WTC11 (cell line): ENCODE data around the gene STK32B. TPM values are rescaled to one million over a fixed set of nuclear protein-coding genes. Genes with fewer than 3 reads are reported as not detected.

Source experiments
- ATAC-seq: fragments of 200-7000 bp; cut with Tn5 transposase; 2 replicates; pipeline ENCODE4 v1.10.0; 2021; ENCODE audit warnings: mild to moderate bottlenecking, moderate library complexity
- CTCF ChIA-PET: fragments of 300-600 bp; sonication (Branson Sonifier 250); formaldehyde crosslinking; loops from one replicate; lab custom pipeline; 2021; ENCODE audit warnings: antibody characterized with exemption; lab: Charles Lee
- POLR2A ChIA-PET: fragments of 350-600 bp; sonication (Branson Sonifier 250); formaldehyde crosslinking; loops from one replicate; lab custom pipeline; 2021; ENCODE audit warnings: antibody characterized with exemption; lab: Charles Lee
- DNase-seq: peaks from one replicate; pipeline ENCODE4 v3.0.0; 2021; ENCODE audit warnings: low spot score
- H3K27ac Mint-ChIP-seq: 2 replicates; pipeline ENCODE4 v1.8.0; 2021; ENCODE audit warnings: mixed read lengths
- H3K27me3 Mint-ChIP-seq: 2 replicates; pipeline ENCODE4 v1.8.0; 2021; ENCODE audit warnings: low read depth, mild to moderate bottlenecking, moderate library complexity, mixed read lengths
- H3K36me3 Mint-ChIP-seq: 2 replicates; pipeline ENCODE4 v1.8.0; 2021; ENCODE audit warnings: mixed read lengths
- H3K4me1 Mint-ChIP-seq: 2 replicates; pipeline ENCODE4 v1.8.0; 2022; ENCODE audit warnings: mixed read lengths
- H3K4me3 Mint-ChIP-seq: 2 replicates; pipeline ENCODE4 v1.8.0; 2021; ENCODE audit warnings: mild to moderate bottlenecking, moderate library complexity, mixed read lengths
- H3K9me3 Mint-ChIP-seq: 2 replicates; pipeline ENCODE4 v1.8.0; 2021; ENCODE audit warnings: mixed read lengths
- CREM ChIP-seq: sonication (generic); formaldehyde crosslinking; IDR thresholded peaks from 2 replicates; pipeline ENCODE4 v1.8.1; 2022; ENCODE audit warnings: mild to moderate bottlenecking, missing genetic modification reagents, moderate library complexity
- E2F5 ChIP-seq: sonication (generic); formaldehyde crosslinking; IDR thresholded peaks from 2 replicates; pipeline ENCODE4 v1.8.1; 2022; ENCODE audit warnings: mild to moderate bottlenecking, moderate library complexity, missing genetic modification reagents
- MXD4 ChIP-seq: fragments of 250-450 bp; sonication (Bioruptor Pico); IDR thresholded peaks from 2 replicates; pipeline ENCODE4 v1.8.0; 2021; ENCODE audit warnings: mild to moderate bottlenecking, moderate library complexity, borderline replicate concordance
- NR2C2 ChIP-seq: sonication (generic); formaldehyde crosslinking; IDR thresholded peaks from 2 replicates; pipeline ENCODE4 v1.8.0; 2022; ENCODE audit warnings: mild to moderate bottlenecking, missing genetic modification reagents
- PRRX2 ChIP-seq: fragments of 250-450 bp; sonication (Bioruptor Pico); IDR thresholded peaks from 2 replicates; pipeline ENCODE4 v1.8.0; 2021; ENCODE audit warnings: mild to moderate bottlenecking
- TEAD1 ChIP-seq: sonication (generic); formaldehyde crosslinking; IDR thresholded peaks from 2 replicates; pipeline ENCODE4 v1.8.0; 2022; ENCODE audit warnings: mild to moderate bottlenecking, missing genetic modification reagents
- total RNA-seq: library from RNA; stranded (reverse); gene quantifications from 3 replicates; pipeline ENCODE4 v1.2.3, GENCODE V29; 2021
- TF ChIP-seq, protein P1 (sequence below): sonication (generic); formaldehyde crosslinking; IDR thresholded peaks from 2 replicates; pipeline ENCODE4 v1.8.0; 2023; ENCODE audit warnings: mild to moderate bottlenecking, missing genetic modification reagents
- TF ChIP-seq, protein P2 (sequence below): sonication (generic); formaldehyde crosslinking; IDR thresholded peaks from 2 replicates; pipeline ENCODE4 v1.8.0; 2022; ENCODE audit warnings: mild to moderate bottlenecking, missing genetic modification reagents
- TF ChIP-seq, protein P3 (sequence below): fragments of 200-600 bp; IDR thresholded peaks from 2 replicates; pipeline ENCODE4 v1.8.0; 2022; ENCODE audit warnings: antibody characterized with exemption
- TF ChIP-seq, protein P4 (sequence below): sonication (generic); formaldehyde crosslinking; IDR thresholded peaks from 2 replicates; pipeline ENCODE4 v1.8.1; 2022; ENCODE audit warnings: low read depth, mild to moderate bottlenecking, moderate library complexity, missing genetic modification reagents, borderline replicate concordance

STK32B gene
- total RNA-seq, 1 experiment from 2014 or later, result 1.9 TPM

DNA sequence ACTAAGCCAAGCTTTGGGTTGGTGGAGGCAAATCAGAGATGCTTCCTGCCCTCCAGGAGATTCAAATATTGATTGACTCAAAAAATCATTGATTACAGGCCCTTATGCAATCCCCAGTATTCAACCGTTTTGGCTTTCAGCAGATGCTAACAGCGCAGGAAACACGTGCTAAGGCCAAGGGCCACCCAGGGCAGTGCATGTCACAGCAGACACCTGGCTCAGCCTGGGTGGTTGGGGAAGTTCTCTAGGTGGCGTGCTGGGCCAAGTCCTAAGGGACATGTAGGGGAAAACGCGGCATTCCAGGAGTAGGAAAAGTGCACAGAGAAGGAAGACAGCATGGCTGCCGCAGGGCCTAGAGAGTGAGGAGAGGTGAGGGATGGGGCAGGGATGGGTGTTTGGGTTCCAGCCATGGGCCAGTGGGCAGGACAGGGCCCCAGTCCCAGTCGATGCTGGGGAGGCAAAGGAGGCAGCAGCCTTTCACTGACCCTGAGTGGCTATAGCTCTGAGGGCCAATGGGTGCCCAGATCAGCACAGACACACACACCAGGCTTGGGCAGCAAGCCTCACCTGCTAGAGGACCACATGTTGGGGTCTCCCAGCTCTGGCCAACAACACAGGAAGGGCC is 418.0 kb downstream of the STK32B start (continued):
- TF ChIP-seq, protein P1, sequence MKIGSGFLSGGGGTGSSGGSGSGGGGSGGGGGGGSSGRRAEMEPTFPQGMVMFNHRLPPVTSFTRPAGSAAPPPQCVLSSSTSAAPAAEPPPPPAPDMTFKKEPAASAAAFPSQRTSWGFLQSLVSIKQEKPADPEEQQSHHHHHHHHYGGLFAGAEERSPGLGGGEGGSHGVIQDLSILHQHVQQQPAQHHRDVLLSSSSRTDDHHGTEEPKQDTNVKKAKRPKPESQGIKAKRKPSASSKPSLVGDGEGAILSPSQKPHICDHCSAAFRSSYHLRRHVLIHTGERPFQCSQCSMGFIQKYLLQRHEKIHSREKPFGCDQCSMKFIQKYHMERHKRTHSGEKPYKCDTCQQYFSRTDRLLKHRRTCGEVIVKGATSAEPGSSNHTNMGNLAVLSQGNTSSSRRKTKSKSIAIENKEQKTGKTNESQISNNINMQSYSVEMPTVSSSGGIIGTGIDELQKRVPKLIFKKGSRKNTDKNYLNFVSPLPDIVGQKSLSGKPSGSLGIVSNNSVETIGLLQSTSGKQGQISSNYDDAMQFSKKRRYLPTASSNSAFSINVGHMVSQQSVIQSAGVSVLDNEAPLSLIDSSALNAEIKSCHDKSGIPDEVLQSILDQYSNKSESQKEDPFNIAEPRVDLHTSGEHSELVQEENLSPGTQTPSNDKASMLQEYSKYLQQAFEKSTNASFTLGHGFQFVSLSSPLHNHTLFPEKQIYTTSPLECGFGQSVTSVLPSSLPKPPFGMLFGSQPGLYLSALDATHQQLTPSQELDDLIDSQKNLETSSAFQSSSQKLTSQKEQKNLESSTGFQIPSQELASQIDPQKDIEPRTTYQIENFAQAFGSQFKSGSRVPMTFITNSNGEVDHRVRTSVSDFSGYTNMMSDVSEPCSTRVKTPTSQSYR, result no peak
- TF ChIP-seq CREM (no peak), E2F5 (CRISPR knock-in tag) (no peak), PRRX2 (no peak)

DNA sequence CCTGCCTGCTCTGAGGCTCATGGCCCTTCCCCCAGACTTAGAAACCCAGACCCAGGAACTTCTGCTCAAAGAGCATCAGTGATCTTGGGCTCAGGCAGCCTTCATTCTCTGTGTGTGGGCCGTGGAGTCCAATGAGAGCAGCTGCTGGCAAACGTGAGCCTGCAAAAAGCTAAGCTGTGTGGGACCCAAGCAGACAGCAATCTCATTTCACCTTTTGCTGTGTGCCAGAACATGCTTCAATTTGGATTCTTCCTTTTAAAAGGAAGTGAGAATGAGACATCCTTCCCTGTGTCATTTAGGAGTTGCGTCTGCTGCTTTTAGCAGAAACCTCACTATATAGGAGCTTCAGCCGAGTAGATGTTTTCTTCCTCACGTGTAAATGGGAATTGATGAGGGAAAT is 418.6 kb downstream of the STK32B start:
- Mint-ChIP-seq H3K4me1 (peaks cover 5% of the 10 kb centered on the region), H3K36me3 (no peaks in the 10 kb centered on the region), H3K27me3 (no peaks in the 10 kb centered on the region), H3K4me3 (no peak overlapping the region), H3K9me3 (no peaks in the 10 kb centered on the region), H3K27ac (no peak overlapping the region)
- TF ChIP-seq, protein P2, sequence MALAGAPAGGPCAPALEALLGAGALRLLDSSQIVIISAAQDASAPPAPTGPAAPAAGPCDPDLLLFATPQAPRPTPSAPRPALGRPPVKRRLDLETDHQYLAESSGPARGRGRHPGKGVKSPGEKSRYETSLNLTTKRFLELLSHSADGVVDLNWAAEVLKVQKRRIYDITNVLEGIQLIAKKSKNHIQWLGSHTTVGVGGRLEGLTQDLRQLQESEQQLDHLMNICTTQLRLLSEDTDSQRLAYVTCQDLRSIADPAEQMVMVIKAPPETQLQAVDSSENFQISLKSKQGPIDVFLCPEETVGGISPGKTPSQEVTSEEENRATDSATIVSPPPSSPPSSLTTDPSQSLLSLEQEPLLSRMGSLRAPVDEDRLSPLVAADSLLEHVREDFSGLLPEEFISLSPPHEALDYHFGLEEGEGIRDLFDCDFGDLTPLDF (CRISPR knock-in tag), result no peak
- no peak for TF ChIP-seq MXD4 (CRISPR knock-in tag)
- POLR2A ChIA-PET, result no interaction called here
- DNase-seq (no peak), ATAC-seq (no peak)
- CTCF ChIA-PET, result interaction anchor here (1.4 to 1.7 kb wide), 2 partner anchors 60 to 70 kb away, joined by 3 to 5 read pairs; no protein-coding TSS in a partner anchor

DNA sequence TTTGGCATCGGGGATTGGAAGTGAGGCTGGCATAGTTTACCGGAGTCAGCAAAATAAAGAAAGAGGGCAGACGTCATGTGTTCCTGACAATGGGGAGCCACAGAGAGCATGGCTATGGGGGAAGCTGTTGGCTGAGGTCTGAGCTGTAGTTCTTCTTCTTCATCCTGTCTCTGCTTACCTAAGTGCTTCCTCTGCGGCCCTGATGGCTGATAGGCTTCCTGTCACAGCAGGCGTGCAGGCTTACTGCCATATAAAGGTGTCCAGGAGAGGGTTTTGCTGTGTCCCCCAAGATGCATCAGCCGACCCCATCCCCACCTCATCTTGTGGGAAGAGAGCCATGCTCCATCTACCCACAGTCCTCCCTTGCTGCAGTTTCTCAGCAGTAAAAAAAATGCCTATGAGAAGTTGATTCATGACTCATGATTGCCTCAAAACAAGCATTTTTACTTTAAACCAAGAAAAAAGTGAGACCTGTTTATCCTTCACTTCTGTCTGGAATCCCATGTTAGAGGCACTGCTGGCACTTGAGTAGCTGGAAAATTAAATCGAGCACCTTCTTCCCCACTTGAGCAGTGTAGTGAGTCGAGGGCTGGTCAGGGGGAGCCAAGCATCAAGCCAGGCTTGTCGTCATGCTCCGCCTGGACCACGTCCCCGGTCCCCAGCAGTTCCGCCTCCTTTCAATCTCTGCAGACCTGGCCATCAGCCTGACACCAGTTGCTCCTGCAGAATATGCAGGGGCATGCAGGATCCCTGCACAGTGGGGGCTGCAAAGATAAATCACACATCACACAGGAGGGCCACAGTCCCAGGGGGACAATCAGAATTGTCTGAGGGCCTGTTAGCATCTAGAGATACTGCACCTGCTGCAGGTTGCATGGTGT is 419.3 kb downstream of the STK32B start:
- Mint-ChIP-seq H3K36me3 (no peaks in the 10 kb centered on the region), H3K27ac (no peak overlapping the region), H3K4me1 (peaks cover 5% of the 10 kb centered on the region)
- no peak for TF ChIP-seq TEAD1 (CRISPR knock-in tag)
- TF ChIP-seq, protein P3, sequence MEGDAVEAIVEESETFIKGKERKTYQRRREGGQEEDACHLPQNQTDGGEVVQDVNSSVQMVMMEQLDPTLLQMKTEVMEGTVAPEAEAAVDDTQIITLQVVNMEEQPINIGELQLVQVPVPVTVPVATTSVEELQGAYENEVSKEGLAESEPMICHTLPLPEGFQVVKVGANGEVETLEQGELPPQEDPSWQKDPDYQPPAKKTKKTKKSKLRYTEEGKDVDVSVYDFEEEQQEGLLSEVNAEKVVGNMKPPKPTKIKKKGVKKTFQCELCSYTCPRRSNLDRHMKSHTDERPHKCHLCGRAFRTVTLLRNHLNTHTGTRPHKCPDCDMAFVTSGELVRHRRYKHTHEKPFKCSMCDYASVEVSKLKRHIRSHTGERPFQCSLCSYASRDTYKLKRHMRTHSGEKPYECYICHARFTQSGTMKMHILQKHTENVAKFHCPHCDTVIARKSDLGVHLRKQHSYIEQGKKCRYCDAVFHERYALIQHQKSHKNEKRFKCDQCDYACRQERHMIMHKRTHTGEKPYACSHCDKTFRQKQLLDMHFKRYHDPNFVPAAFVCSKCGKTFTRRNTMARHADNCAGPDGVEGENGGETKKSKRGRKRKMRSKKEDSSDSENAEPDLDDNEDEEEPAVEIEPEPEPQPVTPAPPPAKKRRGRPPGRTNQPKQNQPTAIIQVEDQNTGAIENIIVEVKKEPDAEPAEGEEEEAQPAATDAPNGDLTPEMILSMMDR, result no peak
- TF ChIP-seq NR2C2 (CRISPR knock-in tag), result no peak
- TF ChIP-seq, protein P4, sequence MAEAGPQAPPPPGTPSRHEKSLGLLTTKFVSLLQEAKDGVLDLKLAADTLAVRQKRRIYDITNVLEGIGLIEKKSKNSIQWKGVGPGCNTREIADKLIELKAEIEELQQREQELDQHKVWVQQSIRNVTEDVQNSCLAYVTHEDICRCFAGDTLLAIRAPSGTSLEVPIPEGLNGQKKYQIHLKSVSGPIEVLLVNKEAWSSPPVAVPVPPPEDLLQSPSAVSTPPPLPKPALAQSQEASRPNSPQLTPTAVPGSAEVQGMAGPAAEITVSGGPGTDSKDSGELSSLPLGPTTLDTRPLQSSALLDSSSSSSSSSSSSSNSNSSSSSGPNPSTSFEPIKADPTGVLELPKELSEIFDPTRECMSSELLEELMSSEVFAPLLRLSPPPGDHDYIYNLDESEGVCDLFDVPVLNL (CRISPR knock-in tag), result no peak
- TF ChIP-seq, all 79 proteins: peak for 0
- DNase-seq (no peak), ATAC-seq (no peak)
- POLR2A ChIA-PET, result no interaction called here
- no peaks in the 10 kb centered on the region for H3K9me3 Mint-ChIP-seq
- H3K4me3 Mint-ChIP-seq, result no peak overlapping the region
- H3K27me3 Mint-ChIP-seq, result no peaks in the 10 kb centered on the region
- CTCF ChIA-PET, result interaction anchor here (1.4 to 1.7 kb wide), 2 partner anchors 61 to 71 kb away, joined by 3 to 5 read pairs; no protein-coding TSS in a partner anchor
